Body of pancreas (tissue), 4 donors: ENCODE results near the gene CAPZA1. TPM values are rescaled to one million over a fixed set of nuclear protein-coding genes. Genes with fewer than 3 reads are reported as not detected.

Experiments
- ATAC-seq: fragments of 150-250 bp; one replicate; pipeline ENCODE4 v1.9.1; 2016
- DNase-seq, 4 donors: peaks; one replicate each; pipeline ENCODE4 v3.0.0-alpha.2; 2019
- H3K27ac ChIP-seq, 4 donors: fragments of 200-600 bp; sonication (generic); 1 replicate in 3 of 4; 2 replicates in 1 of 4; pipeline versions ENCODE4 v1.5.1 to v1.6.1; 2016 to 2019; ENCODE audit warnings: mild to moderate bottlenecking in 1 of 4, mixed read lengths in 1 of 4, moderate library complexity in 1 of 4
- H3K27me3 ChIP-seq, 2 donors: fragments of 200-600 bp; sonication (generic); one replicate each; pipeline ENCODE4 v1.6.0; 2016; ENCODE audit warnings: mild to moderate bottlenecking in 1 of 2
- H3K36me3 ChIP-seq, 2 donors: fragments of 200-600 bp; sonication (generic); replicated peaks in 1 of 2; 2 replicates each; pipeline ENCODE4 v1.5.1; 2016; ENCODE audit warnings: low read depth in 2 of 2; ENCODE audit not compliant: insufficient read depth in 1 of 2
- H3K4me1 ChIP-seq: fragments of 200-600 bp; sonication (generic); one replicate; pipeline ENCODE4 v1.6.0; 2016
- H3K4me3 ChIP-seq, 2 donors: fragments of 200-600 bp; sonication (generic); 1 replicate in 1 of 2; 2 replicates in 1 of 2; pipeline ENCODE4 v1.5.1; 2016 to 2019
- H3K9me3 ChIP-seq, 3 donors: fragments of 200-600 bp; sonication (generic); 1 replicate in 2 of 3; 2 replicates in 1 of 3; pipeline ENCODE4 v1.5.1; 2016
- CTCF ChIP-seq, 7 experiments: fragments of 450-650 bp in 4 of 7; fragments of 200-600 bp in 3 of 7; sonication (generic) in 3 of 7; IDR thresholded peaks; one replicate each; pipeline ENCODE4 v1.5.1; 2016 to 2019; ENCODE audit warnings: antibody characterized with exemption in 7 of 7
- POLR2A ChIP-seq, 3 donors: fragments of 450-650 bp; IDR thresholded peaks; one replicate each; pipeline ENCODE4 v1.6.1; 2016; ENCODE audit warnings: antibody characterized with exemption in 3 of 3, mild to moderate bottlenecking in 2 of 3
- WGBS, 2 donors: methylation state at CpG; one replicate each; pipeline ENCODE4 v1.1.5; 2017; 5-methylcytosine and 5-hydroxymethylcytosine counted together
- intact Hi-C: fragments of 100-400 bp; cut with DNase I; formaldehyde crosslinking; loops from one replicate; pipeline ENCODE4 v1.15.1; 2023
- total RNA-seq, 2 donors: library from RNA; depleted of rRNA; stranded (reverse); fragments of >200 nt; gene quantifications; one replicate each; pipeline ENCODE4 v1.1.0, GENCODE V29; 2016

CAPZA1 gene
- total RNA-seq, 2 donors from 2014 or later: 56.0 to 66.9 TPM

GRCh38 chr1:112711670-112712069, 92.0 kb downstream of the CAPZA1 start:
- WGBS, 2 donors: 87 to 88% methylated on average over 8 to 11 of the region's 11 CpGs
- H3K4me3 ChIP-seq: no peak overlapping the region
- no peaks in the 10 kb centered on the region for H3K9me3 ChIP-seq
- ATAC-seq: no peak
- no peak for TF ChIP-seq POLR2A (IDR thresholded peaks at IDR 0.05)
- peaks cover 32% of the 10 kb centered on the region for H3K4me1 ChIP-seq
- no peak for DNase-seq
- H3K36me3 ChIP-seq: no peaks in the 10 kb centered on the region
- no peak overlapping the region for H3K27ac ChIP-seq
- intact Hi-C loops: loop anchor here (10.0 kb wide), 1 partner anchor 333 kb away; no protein-coding TSS in a partner anchor
- no peaks in the 10 kb centered on the region for H3K27me3 ChIP-seq

GRCh38 chr1:112712191-112712590, 92.6 kb downstream of the CAPZA1 start:
- intact Hi-C loops: loop anchor here (10.0 kb wide), 1 partner anchor 333 kb away; no protein-coding TSS in a partner anchor
- H3K27ac ChIP-seq: no peak overlapping the region
- no peaks in the 10 kb centered on the region for H3K36me3 ChIP-seq
- DNase-seq (no peak), ATAC-seq (no peak)
- no peaks in the 10 kb centered on the region for H3K27me3 ChIP-seq
- peaks cover 32% of the 10 kb centered on the region for H3K4me1 ChIP-seq
- WGBS, 2 donors: 84% methylated on average over 7 of the region's 7 CpGs
- no peak for TF ChIP-seq CTCF (IDR thresholded peaks at IDR 0.05)
- TF ChIP-seq POLR2A (IDR thresholded peaks at IDR 0.05): no peak
- no peak overlapping the region for H3K4me3 ChIP-seq
- no peaks in the 10 kb centered on the region for H3K9me3 ChIP-seq

GRCh38 chr1:112712701-112713128, 93.1 kb downstream of the CAPZA1 start:
- TF ChIP-seq POLR2A (IDR thresholded peaks at IDR 0.05): no peak
- TF ChIP-seq CTCF (IDR thresholded peaks at IDR 0.05): no peak
- ATAC-seq (no peak), DNase-seq (no peak)
- 83 to 92% methylated on average over 7 to 9 of the region's 9 CpGs for WGBS, 2 donors
- Histone ChIP-seq H3K9me3 (no peaks in the 10 kb centered on the region), H3K36me3 (no peaks in the 10 kb centered on the region), H3K27me3 (no peaks in the 10 kb centered on the region), H3K27ac (no peak overlapping the region), H3K4me3 (no peak overlapping the region), H3K4me1 (peaks cover 28% of the 10 kb centered on the region)
- intact Hi-C loops: loop anchor here (10.0 kb wide), 1 partner anchor 332 kb away; no protein-coding TSS in a partner anchor

- no peaks in the 10 kb centered on the region for H3K36me3 ChIP-seq
- H3K27ac ChIP-seq: no peak overlapping the region
- intact Hi-C loops: loop anchor here (10.0 kb wide), 1 partner anchor 331 kb away; no protein-coding TSS in a partner anchor
- H3K4me1 ChIP-seq: peaks cover 28% of the 10 kb centered on the region
- 23 to 27% methylated on average over 9 to 14 of the region's 14 CpGs for WGBS, 2 donors
- H3K9me3 ChIP-seq: no peaks in the 10 kb centered on the region
- no peak overlapping the region for H3K4me3 ChIP-seq
- no peaks in the 10 kb centered on the region for H3K27me3 ChIP-seq
- TF ChIP-seq CTCF (IDR thresholded peaks at IDR 0.05) (peak in 3 of 7 experiments; percentile 17 to 41 (median 25)), POLR2A (IDR thresholded peaks at IDR 0.05) (no peak)
- ATAC-seq (no peak), DNase-seq (peak; percentile 65 to 82 (median 74))
Measured at GRCh38 chr1:112713466-112714312, 94.1 kb downstream of the CAPZA1 start.
